Measurements from ENCODE around the gene FAM193B. TPM values are rescaled to one million over a fixed set of nuclear protein-coding genes. Genes with fewer than 3 reads are reported as not detected.

FAM193B gene
- total and polyA plus RNA-seq, 2 donors (not counting 1 experiment from before 2014, with no cell fraction given), result 227 to 301 TPM

DNA sequence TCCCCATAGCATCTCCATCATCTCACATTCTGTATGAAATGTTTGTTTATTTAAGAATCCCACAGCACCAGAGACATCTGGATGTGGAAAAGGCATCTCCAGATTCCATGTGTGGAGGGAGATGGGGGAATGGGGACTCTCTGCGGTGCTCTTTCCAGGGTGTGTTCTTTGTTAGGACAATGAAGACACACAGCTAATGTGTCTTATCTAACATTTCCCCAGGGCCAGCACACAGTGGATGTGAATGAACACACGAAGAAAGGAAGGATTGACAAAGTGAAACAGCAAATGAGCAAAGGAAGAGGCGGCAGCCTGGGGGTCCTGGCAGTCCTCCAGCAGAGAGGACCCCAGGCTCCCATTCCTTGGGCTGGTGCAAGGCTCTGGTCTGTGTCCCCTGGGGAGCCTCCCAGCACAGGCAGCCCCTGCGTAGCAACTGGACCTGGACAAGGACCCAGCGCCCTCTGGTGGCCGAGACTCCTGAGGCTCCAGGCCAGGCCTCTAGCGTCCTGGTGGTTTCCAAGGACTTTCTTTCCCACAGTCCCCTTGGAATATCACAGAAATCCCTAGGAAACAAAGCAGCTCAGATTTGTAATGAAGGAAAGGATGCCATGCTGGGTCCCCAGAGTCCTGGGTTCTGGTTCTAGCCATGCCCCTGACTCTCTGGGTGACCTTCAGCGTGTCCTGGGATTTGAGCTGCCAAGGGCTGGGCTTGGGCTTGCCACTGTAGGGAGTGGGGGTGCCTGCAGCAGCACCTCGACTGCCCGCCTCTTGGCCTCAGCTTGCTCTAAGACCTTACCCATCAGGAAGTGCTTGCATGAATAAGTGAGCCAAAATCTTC lies 53.5 kb downstream of the FAM193B start:
- H3K27me3 Mint-ChIP-seq, result peaks cover 3% of the 10 kb centered on the region
- DNase-seq, result peak; percentile 84
- H3K27ac Mint-ChIP-seq, result no peak overlapping the region
- WGBS (ENCODE audit: insufficient coverage), result 24% methylated on average over 6 of the region's 10 CpGs
- H3K4me3 Mint-ChIP-seq, result peak overlapping the region; percentile 1
- intact Hi-C loops (cut with micrococcal nuclease), result loop anchor here (1.0 kb wide), 1 partner anchor 111 kb away; no protein-coding TSS in a partner anchor
- H3K9ac ChIP-seq (ENCODE audit: low read length), result no peak overlapping the region
- ChIA-PET CTCF (interaction anchor here (0.7 to 5.7 kb wide), 23 partner anchors 8 to 191 kb away, joined by 3 to 70 read pairs (median 9); partner anchors contain the start of genes B4GALT7, DDX41, DOK3 and FAM193B), POLR2A (interaction anchor here (1.6 kb wide), 1 partner anchor 10 kb away, joined by 7 read pairs; the partner anchor contains the start of gene DOK3)
- peaks cover 0 to 10% (median 4%) of the 10 kb centered on the region in 4 experiments for H3K27me3 ChIP-seq (replicated peaks in 1 of 4; ENCODE audit: control extremely low read depth in 1 of 4, control insufficient read depth in 3 of 4, insufficient read depth in 4 of 4, low read length in 3 of 4)
- H4K20me1 ChIP-seq (ENCODE audit: control insufficient read depth, insufficient read depth, low read length, poor library complexity, severe bottlenecking), result peaks cover 44% of the 10 kb centered on the region
- H3K4me2 ChIP-seq (replicated peaks; ENCODE audit: low read depth, low read length, poor library complexity, severe bottlenecking), result peak overlapping the region; percentile 73
- H3K27ac ChIP-seq (ENCODE audit: low read length in 2 of 2), result no peak overlapping the region
- H3K4me1 Mint-ChIP-seq, result peaks cover 60% of the 10 kb centered on the region
- H3K4me1 ChIP-seq (ENCODE audit: control insufficient read depth in 2 of 2, insufficient read depth in 2 of 2, low read length in 2 of 2), result peaks cover 43 to 60% of the 10 kb centered on the region in 2 donors
- H3K4me3 ChIP-seq (ENCODE audit: control extremely low read depth in 1 of 5, extremely low read depth in 1 of 5, insufficient read depth in 1 of 5, low read depth in 2 of 5, low read length in 4 of 5), result no peak overlapping the region
- peaks cover 0 to 10% (median 0%) of the 10 kb centered on the region in 3 donors for H3K9me3 ChIP-seq (ENCODE audit: control extremely low read depth in 1 of 3, control insufficient read depth in 2 of 3, insufficient read depth in 1 of 3, low read length in 2 of 3)
- H3K79me2 ChIP-seq (ENCODE audit: control insufficient read depth, insufficient read depth, low read length), result peaks cover 6% of the 10 kb centered on the region
- TF ChIP-seq EZH2 (IDR thresholded peaks at IDR 0.05; ENCODE audit: borderline replicate concordance, insufficient read depth, low read depth, low read length, poor library complexity, severe bottlenecking), result no peak
- TF ChIP-seq, protein P1, sequence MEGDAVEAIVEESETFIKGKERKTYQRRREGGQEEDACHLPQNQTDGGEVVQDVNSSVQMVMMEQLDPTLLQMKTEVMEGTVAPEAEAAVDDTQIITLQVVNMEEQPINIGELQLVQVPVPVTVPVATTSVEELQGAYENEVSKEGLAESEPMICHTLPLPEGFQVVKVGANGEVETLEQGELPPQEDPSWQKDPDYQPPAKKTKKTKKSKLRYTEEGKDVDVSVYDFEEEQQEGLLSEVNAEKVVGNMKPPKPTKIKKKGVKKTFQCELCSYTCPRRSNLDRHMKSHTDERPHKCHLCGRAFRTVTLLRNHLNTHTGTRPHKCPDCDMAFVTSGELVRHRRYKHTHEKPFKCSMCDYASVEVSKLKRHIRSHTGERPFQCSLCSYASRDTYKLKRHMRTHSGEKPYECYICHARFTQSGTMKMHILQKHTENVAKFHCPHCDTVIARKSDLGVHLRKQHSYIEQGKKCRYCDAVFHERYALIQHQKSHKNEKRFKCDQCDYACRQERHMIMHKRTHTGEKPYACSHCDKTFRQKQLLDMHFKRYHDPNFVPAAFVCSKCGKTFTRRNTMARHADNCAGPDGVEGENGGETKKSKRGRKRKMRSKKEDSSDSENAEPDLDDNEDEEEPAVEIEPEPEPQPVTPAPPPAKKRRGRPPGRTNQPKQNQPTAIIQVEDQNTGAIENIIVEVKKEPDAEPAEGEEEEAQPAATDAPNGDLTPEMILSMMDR (IDR thresholded peaks at IDR 0.05), result peak; percentile 96
- no peak overlapping the region for H2AFZ ChIP-seq (ENCODE audit: insufficient read depth, low read depth, low read length, poor library complexity, severe bottlenecking)
- H3K36me3 ChIP-seq (replicated peaks in 1 of 2; ENCODE audit: control extremely low read depth in 1 of 2, control insufficient read depth in 1 of 2, extremely low read depth in 1 of 2, insufficient read depth in 2 of 2, low read length in 1 of 2), result peaks cover 0 to 30% of the 10 kb centered on the region in 2 experiments
- no peaks in the 10 kb centered on the region for H3K9me3 Mint-ChIP-seq (ENCODE audit: insufficient read depth)
- no peak for ATAC-seq (ENCODE audit: low read depth)
